Measurements from ENCODE around the gene TRIO.

TRIO gene

DNA sequence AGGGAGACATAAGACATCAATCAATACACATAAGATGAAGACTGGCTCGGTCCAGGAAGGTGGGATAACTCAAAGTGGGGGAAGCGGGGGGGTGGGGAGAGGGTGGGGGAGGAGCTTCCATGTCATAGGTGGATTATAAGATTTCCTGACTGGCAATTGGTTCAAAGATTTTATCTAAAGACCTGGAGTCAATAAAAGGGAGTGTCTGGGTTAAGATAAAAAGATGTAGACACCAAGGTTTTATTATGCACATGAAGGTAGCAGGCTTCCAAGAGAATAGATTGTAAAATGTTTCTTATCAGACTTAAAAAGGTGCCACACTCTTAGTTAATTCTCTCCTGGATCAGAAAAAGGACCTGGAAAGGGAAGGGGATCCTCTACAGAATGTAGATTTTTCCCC is 412.9 kb downstream of the TRIO start:
- no peaks in the 10 kb centered on the region for H3K36me3 ChIP-seq
- peaks cover 0 to 4% of the 10 kb centered on the region in 2 donors for H3K27me3 ChIP-seq
- no peak overlapping the region for H3K4me3 ChIP-seq
- peaks cover 0 to 6% (median 0%) of the 10 kb centered on the region in 3 donors for H3K9me3 ChIP-seq
- intact Hi-C loops (cut with DNase I; ENCODE audit: low total_unique reads) = no loop called here
- no peaks in the 10 kb centered on the region for H3K4me1 ChIP-seq
- no peak overlapping the region for H3K27ac ChIP-seq
- TF ChIP-seq, protein P1, sequence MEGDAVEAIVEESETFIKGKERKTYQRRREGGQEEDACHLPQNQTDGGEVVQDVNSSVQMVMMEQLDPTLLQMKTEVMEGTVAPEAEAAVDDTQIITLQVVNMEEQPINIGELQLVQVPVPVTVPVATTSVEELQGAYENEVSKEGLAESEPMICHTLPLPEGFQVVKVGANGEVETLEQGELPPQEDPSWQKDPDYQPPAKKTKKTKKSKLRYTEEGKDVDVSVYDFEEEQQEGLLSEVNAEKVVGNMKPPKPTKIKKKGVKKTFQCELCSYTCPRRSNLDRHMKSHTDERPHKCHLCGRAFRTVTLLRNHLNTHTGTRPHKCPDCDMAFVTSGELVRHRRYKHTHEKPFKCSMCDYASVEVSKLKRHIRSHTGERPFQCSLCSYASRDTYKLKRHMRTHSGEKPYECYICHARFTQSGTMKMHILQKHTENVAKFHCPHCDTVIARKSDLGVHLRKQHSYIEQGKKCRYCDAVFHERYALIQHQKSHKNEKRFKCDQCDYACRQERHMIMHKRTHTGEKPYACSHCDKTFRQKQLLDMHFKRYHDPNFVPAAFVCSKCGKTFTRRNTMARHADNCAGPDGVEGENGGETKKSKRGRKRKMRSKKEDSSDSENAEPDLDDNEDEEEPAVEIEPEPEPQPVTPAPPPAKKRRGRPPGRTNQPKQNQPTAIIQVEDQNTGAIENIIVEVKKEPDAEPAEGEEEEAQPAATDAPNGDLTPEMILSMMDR (IDR thresholded peaks at IDR 0.05) = no peak
- DNase-seq = no peak

DNA sequence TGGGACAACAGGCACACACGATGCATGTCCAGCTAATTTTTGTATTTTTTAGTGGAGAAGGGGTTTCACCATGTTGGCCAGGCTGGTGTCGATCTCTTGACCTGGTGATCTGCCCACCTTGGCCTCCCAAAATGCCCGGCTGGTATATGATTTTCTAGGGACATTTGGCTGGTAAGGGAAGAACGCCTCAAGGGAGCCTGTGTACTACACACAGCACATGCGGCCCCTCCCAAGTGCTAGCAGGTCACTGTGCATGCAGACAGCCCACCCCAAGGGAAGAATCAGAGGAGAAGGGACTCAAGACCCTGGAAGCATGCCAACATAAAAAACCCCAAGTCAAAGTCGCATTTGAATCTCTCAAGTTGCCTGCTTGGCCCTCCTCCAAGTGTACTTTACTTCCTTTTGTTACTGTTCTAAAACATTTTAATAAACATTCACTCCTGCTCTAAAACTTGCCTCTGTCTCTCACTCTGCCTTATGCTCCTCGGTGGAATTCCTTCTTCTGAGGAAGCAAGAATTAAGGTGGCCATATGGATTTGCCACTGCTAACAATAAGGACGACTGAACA is 414.1 kb downstream of the TRIO start:
- no peak overlapping the region for H3K27ac ChIP-seq
- no peak for DNase-seq

DNA sequence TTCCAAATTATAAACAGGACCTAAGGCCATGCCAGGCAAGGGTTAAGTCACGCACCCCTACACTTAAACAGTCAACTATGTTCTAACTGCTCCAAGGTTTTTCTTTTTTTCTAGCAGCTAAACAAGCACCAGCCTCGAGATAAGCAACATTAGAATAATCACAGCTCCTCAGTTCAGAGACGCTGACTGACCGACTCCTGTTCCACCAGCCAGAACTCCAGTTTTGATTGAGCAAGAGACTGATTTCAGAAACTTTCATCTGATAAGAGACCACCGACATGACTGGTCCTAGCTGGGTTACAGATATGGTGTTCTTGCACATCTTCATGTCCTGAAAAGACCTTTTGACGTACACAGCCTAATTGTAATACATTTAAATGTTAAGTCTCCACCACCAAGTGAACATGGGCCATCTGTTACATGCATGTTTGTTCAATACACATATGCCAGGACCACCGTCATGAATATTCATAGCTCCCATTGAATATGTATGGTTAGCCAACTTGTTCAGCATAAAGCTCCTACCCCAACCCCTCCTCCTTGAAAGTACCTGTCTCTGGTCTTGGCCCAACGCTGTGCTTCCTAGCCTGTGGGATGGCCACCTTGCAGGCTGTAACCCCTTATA is 414.8 kb downstream of the TRIO start:
- DNase-seq = no peak
- TF ChIP-seq, protein P1 (IDR thresholded peaks at IDR 0.05) = no peak
- no peaks in the 10 kb centered on the region for H3K9me3 ChIP-seq
- no peaks in the 10 kb centered on the region for H3K4me1 ChIP-seq
- H3K36me3 ChIP-seq = no peaks in the 10 kb centered on the region
- H3K27ac ChIP-seq = no peak overlapping the region
- intact Hi-C loops (cut with DNase I; ENCODE audit: low total_unique reads) = no loop called here
- H3K27me3 ChIP-seq = peaks cover 0 to 4% of the 10 kb centered on the region in 2 donors
- H3K4me3 ChIP-seq = no peak overlapping the region

More for the DNA sequence above, 414.1 kb downstream of the TRIO start:
- Histone ChIP-seq H3K36me3 (no peaks in the 10 kb centered on the region), H3K4me1 (no peaks in the 10 kb centered on the region), H3K27me3 (peaks cover 0 to 4% of the 10 kb centered on the region in 2 donors), H3K4me3 (no peak overlapping the region), H3K9me3 (peaks cover 0 to 4% (median 0%) of the 10 kb centered on the region in 3 donors)
- TF ChIP-seq, protein P1 (IDR thresholded peaks at IDR 0.05) = no peak
- intact Hi-C loops (cut with DNase I; ENCODE audit: low total_unique reads) = no loop called here
